Measurements from ENCODE around the gene PAWR.

DNA sequence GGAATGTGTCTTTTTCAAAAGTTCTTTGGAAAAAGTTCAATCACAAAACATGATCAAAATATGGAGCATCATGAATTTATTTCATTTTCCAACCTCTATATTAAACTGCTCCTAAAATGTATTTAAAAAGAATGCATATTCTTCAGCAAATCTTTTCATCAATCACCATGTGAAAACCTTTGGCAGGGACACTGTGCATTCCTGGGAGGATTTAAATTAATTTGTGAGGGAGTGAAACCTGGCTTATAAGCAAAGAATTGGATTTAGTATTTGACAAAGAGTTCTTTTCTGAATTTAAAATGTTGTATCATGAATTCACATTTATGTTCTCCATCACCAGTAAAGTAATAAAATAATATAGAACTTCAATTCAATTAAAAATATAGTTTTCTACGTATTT, 38.2 kb downstream of the PAWR start:
- TF ChIP-seq POLR2A (IDR thresholded peaks at IDR 0.05; ENCODE audit: borderline replicate concordance, extremely low read depth, insufficient read depth, insufficient read length) (no peak), EZH2phosphoT487 (IDR thresholded peaks at IDR 0.05; ENCODE audit: borderline replicate concordance) (no peak), EZH2 (IDR thresholded peaks at IDR 0.05) (no peak)
- TF ChIP-seq, protein P1, sequence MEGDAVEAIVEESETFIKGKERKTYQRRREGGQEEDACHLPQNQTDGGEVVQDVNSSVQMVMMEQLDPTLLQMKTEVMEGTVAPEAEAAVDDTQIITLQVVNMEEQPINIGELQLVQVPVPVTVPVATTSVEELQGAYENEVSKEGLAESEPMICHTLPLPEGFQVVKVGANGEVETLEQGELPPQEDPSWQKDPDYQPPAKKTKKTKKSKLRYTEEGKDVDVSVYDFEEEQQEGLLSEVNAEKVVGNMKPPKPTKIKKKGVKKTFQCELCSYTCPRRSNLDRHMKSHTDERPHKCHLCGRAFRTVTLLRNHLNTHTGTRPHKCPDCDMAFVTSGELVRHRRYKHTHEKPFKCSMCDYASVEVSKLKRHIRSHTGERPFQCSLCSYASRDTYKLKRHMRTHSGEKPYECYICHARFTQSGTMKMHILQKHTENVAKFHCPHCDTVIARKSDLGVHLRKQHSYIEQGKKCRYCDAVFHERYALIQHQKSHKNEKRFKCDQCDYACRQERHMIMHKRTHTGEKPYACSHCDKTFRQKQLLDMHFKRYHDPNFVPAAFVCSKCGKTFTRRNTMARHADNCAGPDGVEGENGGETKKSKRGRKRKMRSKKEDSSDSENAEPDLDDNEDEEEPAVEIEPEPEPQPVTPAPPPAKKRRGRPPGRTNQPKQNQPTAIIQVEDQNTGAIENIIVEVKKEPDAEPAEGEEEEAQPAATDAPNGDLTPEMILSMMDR (IDR thresholded peaks at IDR 0.05 in 2 of 3, conservative IDR thresholded peaks at IDR 0.05 in 1 of 3; ENCODE audit: borderline replicate concordance in 1 of 3, insufficient read depth in 1 of 3, low read depth in 2 of 3, low read length in 2 of 3): no peak
